PFSK-1 (cell line): Measurements from ENCODE around the gene KLHL13.

Source experiments
- FOXP2 ChIP-seq: optimal IDR thresholded peaks from 2 replicates; pipeline ENCODE3; 2011; ENCODE audit warnings: borderline replicate concordance, control low read depth, inconsistent platforms; ENCODE audit not compliant: insufficient read depth; ENCODE audit errors: extremely low read length, extremely low read depth
- POLR2AphosphoS5 ChIP-seq: IDR thresholded peaks from 2 replicates; pipeline ENCODE4 v1.6.1; 2012; ENCODE audit warnings: low read depth, mild to moderate bottlenecking, control low read depth, low read length, moderate library complexity
- SIN3A ChIP-seq: IDR thresholded peaks from 2 replicates; pipeline ENCODE4 v1.6.1; 2012; ENCODE audit warnings: mild to moderate bottlenecking, low read length, moderate library complexity, borderline replicate concordance; ENCODE audit not compliant: insufficient read depth
- TAF1 ChIP-seq: IDR thresholded peaks from 2 replicates; pipeline ENCODE4 v1.6.1; 2012; ENCODE audit warnings: low read length, control low read depth, borderline replicate concordance; ENCODE audit not compliant: insufficient read depth
- TF ChIP-seq, protein P1 (sequence below), 2 experiments: IDR thresholded peaks; 2 replicates each; pipeline versions ENCODE4 v1.6.1 to v1.8.0; 2011 to 2012; ENCODE audit warnings: low read depth in 2 of 2, low read length in 2 of 2, control low read depth in 1 of 2, inconsistent platforms in 1 of 2, mild to moderate bottlenecking in 1 of 2, moderate library complexity in 1 of 2; ENCODE audit not compliant: insufficient read depth in 1 of 2

DNA sequence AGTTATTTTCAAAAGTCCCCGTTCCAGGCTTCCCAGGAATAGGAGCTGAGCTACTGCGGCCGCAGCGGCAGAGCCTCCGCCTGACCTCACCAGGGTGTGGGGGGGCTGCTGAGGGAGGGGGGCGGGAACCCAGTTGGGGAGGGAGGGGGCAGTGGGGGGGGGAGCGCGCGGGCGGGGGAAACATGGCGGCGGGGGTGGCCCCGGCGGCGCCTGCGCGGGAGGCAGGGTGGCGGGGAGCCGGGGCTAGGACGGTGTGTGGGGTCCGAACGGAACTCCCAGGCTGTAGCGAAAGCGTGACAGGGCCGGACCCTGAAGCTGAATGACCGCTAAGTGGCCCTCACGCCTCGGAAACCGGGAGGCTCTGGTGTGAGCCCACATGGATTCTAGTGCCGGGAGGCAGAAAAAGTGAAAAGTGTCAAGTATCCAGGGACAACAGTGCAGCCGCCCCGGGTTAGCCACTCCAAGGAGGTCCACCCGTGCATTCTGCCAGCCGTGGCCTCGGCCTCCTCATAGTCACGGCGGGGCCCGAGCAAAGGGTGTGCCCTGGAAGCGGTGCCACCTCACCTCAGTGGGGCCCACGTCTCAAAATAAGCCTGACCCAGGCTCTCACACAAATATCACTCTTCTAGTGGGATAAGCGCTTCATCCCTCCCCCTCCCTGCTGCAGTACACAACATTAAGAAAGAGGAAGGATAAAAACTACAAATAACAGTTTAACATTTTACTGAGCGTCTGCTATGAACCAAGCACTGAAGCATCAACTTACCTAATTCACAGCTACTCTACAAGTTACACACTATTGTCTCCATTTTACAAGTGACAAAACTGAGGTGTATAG, at the start of gene KLHL13:
- TF ChIP-seq POLR2AphosphoS5 (no peak), FOXP2 (no peak), TAF1 (no peak), SIN3A (no peak)
- TF ChIP-seq, protein P1, sequence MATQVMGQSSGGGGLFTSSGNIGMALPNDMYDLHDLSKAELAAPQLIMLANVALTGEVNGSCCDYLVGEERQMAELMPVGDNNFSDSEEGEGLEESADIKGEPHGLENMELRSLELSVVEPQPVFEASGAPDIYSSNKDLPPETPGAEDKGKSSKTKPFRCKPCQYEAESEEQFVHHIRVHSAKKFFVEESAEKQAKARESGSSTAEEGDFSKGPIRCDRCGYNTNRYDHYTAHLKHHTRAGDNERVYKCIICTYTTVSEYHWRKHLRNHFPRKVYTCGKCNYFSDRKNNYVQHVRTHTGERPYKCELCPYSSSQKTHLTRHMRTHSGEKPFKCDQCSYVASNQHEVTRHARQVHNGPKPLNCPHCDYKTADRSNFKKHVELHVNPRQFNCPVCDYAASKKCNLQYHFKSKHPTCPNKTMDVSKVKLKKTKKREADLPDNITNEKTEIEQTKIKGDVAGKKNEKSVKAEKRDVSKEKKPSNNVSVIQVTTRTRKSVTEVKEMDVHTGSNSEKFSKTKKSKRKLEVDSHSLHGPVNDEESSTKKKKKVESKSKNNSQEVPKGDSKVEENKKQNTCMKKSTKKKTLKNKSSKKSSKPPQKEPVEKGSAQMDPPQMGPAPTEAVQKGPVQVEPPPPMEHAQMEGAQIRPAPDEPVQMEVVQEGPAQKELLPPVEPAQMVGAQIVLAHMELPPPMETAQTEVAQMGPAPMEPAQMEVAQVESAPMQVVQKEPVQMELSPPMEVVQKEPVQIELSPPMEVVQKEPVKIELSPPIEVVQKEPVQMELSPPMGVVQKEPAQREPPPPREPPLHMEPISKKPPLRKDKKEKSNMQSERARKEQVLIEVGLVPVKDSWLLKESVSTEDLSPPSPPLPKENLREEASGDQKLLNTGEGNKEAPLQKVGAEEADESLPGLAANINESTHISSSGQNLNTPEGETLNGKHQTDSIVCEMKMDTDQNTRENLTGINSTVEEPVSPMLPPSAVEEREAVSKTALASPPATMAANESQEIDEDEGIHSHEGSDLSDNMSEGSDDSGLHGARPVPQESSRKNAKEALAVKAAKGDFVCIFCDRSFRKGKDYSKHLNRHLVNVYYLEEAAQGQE (IDR thresholded peaks at IDR 0.05; ENCODE audit: insufficient read depth in 1 of 2, low read depth in 2 of 2, low read length in 2 of 2) = no peak
